K562 (cell line): ENCODE measurements around the gene PRKAR2B. TPM values are rescaled to one million over a fixed set of nuclear protein-coding genes. Genes with fewer than 3 reads are reported as not detected.

Source experiments
- BRF2 ChIP-seq: IDR thresholded peaks from 3 replicates; pipeline ENCODE4 v1.6.1; 2011; ENCODE audit warnings: borderline replicate concordance, mild to moderate bottlenecking; ENCODE audit not compliant: insufficient read length, insufficient read depth
- C11orf30 ChIP-seq: fragments of 450-650 bp; IDR thresholded peaks from 2 replicates; pipeline ENCODE4 v1.6.1; 2016; ENCODE audit warnings: low read depth, mild to moderate bottlenecking
- KLF10 ChIP-seq: fragments of 250-450 bp; sonication (Bioruptor Pico); IDR thresholded peaks from 2 replicates; pipeline ENCODE4 v1.6.1; 2021; ENCODE audit warnings: matching md5 sums
- L3MBTL2 ChIP-seq: fragments of 450-650 bp; IDR thresholded peaks from 2 replicates; pipeline ENCODE4 v1.6.1; 2016; ENCODE audit warnings: mild to moderate bottlenecking, moderate library complexity
- MAFG ChIP-seq: fragments of 450-650 bp; conservative IDR thresholded peaks from 2 replicates; pipeline ENCODE4 v1.6.1; 2016; ENCODE audit warnings: missing genetic modification characterization, missing compliant biosample characterization
- MEF2A ChIP-seq: IDR thresholded peaks from 2 replicates; pipeline ENCODE4 v1.6.1; 2011; ENCODE audit warnings: low read depth, mild to moderate bottlenecking, low read length, moderate library complexity; ENCODE audit not compliant: control insufficient read depth
- NUFIP1 ChIP-seq: fragments of 450-650 bp; IDR thresholded peaks from 2 replicates; pipeline ENCODE4 v1.6.1; 2018; ENCODE audit not compliant: partially characterized antibody
- PREB ChIP-seq: sonication (generic); formaldehyde crosslinking; IDR thresholded peaks from 2 replicates; pipeline ENCODE4 v1.8.1; 2023; ENCODE audit warnings: mild to moderate bottlenecking, missing genetic modification reagents
- RAD21 ChIP-seq, 2 experiments: fragments of 250-450 bp in 1 of 2; fragments of 450-650 bp in 1 of 2; sonication (Bioruptor Pico) in 1 of 2; formaldehyde crosslinking in 1 of 2; IDR thresholded peaks in 1 of 2; conservative IDR thresholded peaks in 1 of 2; 2 replicates each; pipeline versions ENCODE4 v1.4.0 to v1.8.0; 2020 to 2022; ENCODE audit warnings: mild to moderate bottlenecking in 2 of 2, moderate library complexity in 1 of 2
- U2AF2 ChIP-seq: fragments of 200-400 bp; formaldehyde crosslinking; optimal IDR thresholded peaks from 2 replicates; pipeline ENCODE3; 2017; ENCODE audit warnings: low read depth, mild to moderate bottlenecking, low read length
- ZMIZ1 ChIP-seq, 2 experiments: fragments of 150-350 bp in 1 of 2; IDR thresholded peaks; 2 replicates each; pipeline ENCODE4 v1.6.1; 2012 to 2016; ENCODE audit warnings: low read depth in 2 of 2, low read length in 2 of 2, mild to moderate bottlenecking in 1 of 2, moderate library complexity in 1 of 2
- ZNF146 ChIP-seq: IDR thresholded peaks from one replicate; pipeline ENCODE4 v1.6.1; 2018; ENCODE audit warnings: missing compliant biosample characterization; ENCODE audit not compliant: unreplicated experiment
- ZNF274 ChIP-seq: IDR thresholded peaks from 2 replicates; pipeline ENCODE4 v1.6.1; 2011; ENCODE audit warnings: low read depth, mild to moderate bottlenecking, low read length, moderate library complexity, borderline replicate concordance
- ZNF395 ChIP-seq: fragments of 200-800 bp; sonication (Bioruptor generic); IDR thresholded peaks from 2 replicates; pipeline ENCODE4 v1.6.1; 2017; ENCODE audit warnings: missing genetic modification characterization, missing compliant biosample characterization
- ZNF431 ChIP-seq: sonication (generic); formaldehyde crosslinking; IDR thresholded peaks from 2 replicates; pipeline ENCODE4 v1.8.0; 2022; ENCODE audit warnings: mild to moderate bottlenecking, missing genetic modification reagents
- ZNF764 ChIP-seq: fragments of 250-450 bp; sonication (Bioruptor Pico); IDR thresholded peaks from 2 replicates; pipeline ENCODE4 v1.4.0; 2020; ENCODE audit warnings: low read depth, mild to moderate bottlenecking, moderate library complexity
- polyA plus RNA-seq, 8 experiments: library from polyadenylated mRNA; depleted of rRNA in 4 of 8; stranded (reverse) in 5 of 8; unstranded in 3 of 8; fragments of >200 nt; fragmentation: Nextera tagmentation in 2 of 8; fragmentation: Illumina TruSeq in 1 of 8; extraction: Ambion mirVana in 2 of 8; extraction: Trizol in 1 of 8; gene quantifications; 2 replicates each; pipeline versions ENCODE4 v1.2.1 to v1.2.3, GENCODE V29; 2011 to 2014; ENCODE audit warnings: inconsistent platforms in 1 of 8, missing spikeins in 1 of 8
- total RNA-seq, 7 experiments: library from RNA; depleted of rRNA in 6 of 7; stranded (reverse); fragments of >200 nt in 6 of 7; fragmentation: Illumina TruSeq in 2 of 7; extraction: Trizol in 2 of 7; gene quantifications; 2 replicates each; pipeline versions ENCODE4 v1.2.1 to v1.2.3, GENCODE V29; 2011 to 2021; ENCODE audit warnings: low replicate concordance in 1 of 7
- TF ChIP-seq, protein P1 (sequence below): IDR thresholded peaks from 2 replicates; pipeline ENCODE4 v1.6.1; 2016; ENCODE audit warnings: missing genetic modification characterization, missing compliant biosample characterization

PRKAR2B gene
- total and polyA plus RNA-seq, 9 of the 15 experiments (the other 6 are each of a cell fraction or from before 2014, with no cell fraction given) = 59.0 to 173 (median 129) TPM

- no peak for TF ChIP-seq ZNF764 (CRISPR knock-in tag)
- TF ChIP-seq ZMIZ1 (IDR thresholded peaks at IDR 0.05; ENCODE audit: low read depth in 2 of 2, low read length in 2 of 2) = no peak
- no peak for TF ChIP-seq NUFIP1
- TF ChIP-seq L3MBTL2 = 0 out of 2 replicates have a peak, but pooled peaks have one; percentile 22
- no peak for TF ChIP-seq PREB (CRISPR knock-in tag)
- no peak for TF ChIP-seq U2AF2
- no peak for TF ChIP-seq RAD21 (CRISPR knock-in tag; conservative IDR thresholded peaks at IDR 0.05 in 1 of 2, IDR thresholded peaks at IDR 0.05 in 1 of 2)
- no peak for TF ChIP-seq MAFG
- TF ChIP-seq ZNF395 (CRISPR knock-in tag) = no peak
- no peak for TF ChIP-seq KLF10 (CRISPR knock-in tag)
- no peak for TF ChIP-seq ZNF274
- no peak for TF ChIP-seq ZNF431 (CRISPR knock-in tag)
- TF ChIP-seq, protein P1, sequence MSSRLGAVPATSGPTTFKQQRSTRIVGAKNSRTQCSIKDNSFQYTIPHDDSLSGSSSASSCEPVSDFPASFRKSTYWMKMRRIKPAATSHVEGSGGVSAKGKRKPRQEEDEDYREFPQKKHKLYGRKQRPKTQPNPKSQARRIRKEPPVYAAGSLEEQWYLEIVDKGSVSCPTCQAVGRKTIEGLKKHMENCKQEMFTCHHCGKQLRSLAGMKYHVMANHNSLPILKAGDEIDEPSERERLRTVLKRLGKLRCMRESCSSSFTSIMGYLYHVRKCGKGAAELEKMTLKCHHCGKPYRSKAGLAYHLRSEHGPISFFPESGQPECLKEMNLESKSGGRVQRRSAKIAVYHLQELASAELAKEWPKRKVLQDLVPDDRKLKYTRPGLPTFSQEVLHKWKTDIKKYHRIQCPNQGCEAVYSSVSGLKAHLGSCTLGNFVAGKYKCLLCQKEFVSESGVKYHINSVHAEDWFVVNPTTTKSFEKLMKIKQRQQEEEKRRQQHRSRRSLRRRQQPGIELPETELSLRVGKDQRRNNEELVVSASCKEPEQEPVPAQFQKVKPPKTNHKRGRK (tag) = no peak
- TF ChIP-seq MEF2A = no peak
- no peak for TF ChIP-seq BRF2
- no peak for TF ChIP-seq C11orf30
- TF ChIP-seq ZNF146 (CRISPR knock-in tag) = no peak
These were observed 28.2 kb upstream of the PRKAR2B start (continued) for GRCh38 chr7:107016312-107016711.
